ENCODE data around the gene SFRP5.

GRCh38 chr10:97724341-97724941 lies 47.4 kb downstream of the SFRP5 start:
- TF ChIP-seq ZZZ3 (IDR thresholded peaks at IDR 0.05; ENCODE audit: control insufficient read depth, insufficient read length, low read depth) (no peak), EP300 (IDR thresholded peaks at IDR 0.05; ENCODE audit: borderline replicate concordance in 1 of 2, control insufficient read depth in 1 of 2, low read depth in 2 of 2, low read length in 2 of 2) (no peak), TCF3 (IDR thresholded peaks at IDR 0.05; ENCODE audit: borderline replicate concordance, insufficient read depth, low read depth, low read length) (no peak), NFXL1 (IDR thresholded peaks at IDR 0.05; ENCODE audit: borderline replicate concordance) (no peak), ELK1 (IDR thresholded peaks at IDR 0.05; ENCODE audit: low read depth, low read length) (no peak), ZBTB40 (IDR thresholded peaks at IDR 0.05; ENCODE audit: borderline replicate concordance) (no peak), CTCF (IDR thresholded peaks at IDR 0.05 in 2 of 3, conservative IDR thresholded peaks at IDR 0.05 in 1 of 3; ENCODE audit: control insufficient read depth in 2 of 3, extremely low read depth in 1 of 3, insufficient read depth in 1 of 3, low read depth in 3 of 3, low read length in 3 of 3) (no peak), RELA (IDR thresholded peaks at IDR 0.05; ENCODE audit: borderline replicate concordance, partially characterized antibody) (no peak), HDAC2 (IDR thresholded peaks at IDR 0.05) (no peak), CEBPB (IDR thresholded peaks at IDR 0.05; ENCODE audit: borderline replicate concordance in 1 of 2, low read depth in 2 of 2, low read length in 2 of 2) (no peak), SRF (IDR thresholded peaks at IDR 0.05; ENCODE audit: low read depth in 2 of 2, low read length in 2 of 2) (no peak), SMC3 (IDR thresholded peaks at IDR 0.05; ENCODE audit: borderline replicate concordance, low read length) (no peak), RAD51 (IDR thresholded peaks at IDR 0.05) (no peak)
